HCT116 (cell line): ENCODE data around the gene IRF4. TPM values are rescaled to one million over a fixed set of nuclear protein-coding genes. Genes with fewer than 3 reads are reported as not detected.

ENCODE experiments used
- ATAC-seq: fragments of 200-7000 bp; cut with Tn5 transposase; 2 replicates; pipeline ENCODE4 v1.9.1; 2020; ENCODE audit warnings: mild to moderate bottlenecking, moderate library complexity
- BruUV-seq: library from RNA; stranded (reverse); fragments of 400-500 nt; replicated peaks from 2 replicates; lab custom pipeline; 2021; lab: Mats Ljungman, UMichigan
- CTCF ChIA-PET: fragments of 300-600 bp; sonication (Branson Sonifier 250); formaldehyde crosslinking; loops from one replicate; lab custom pipeline; 2021; ENCODE audit warnings: antibody characterized with exemption; lab: Charles Lee
- POLR2A ChIA-PET: fragments of 300-600, 350-600 bp; sonication (Branson Sonifier 250); formaldehyde crosslinking; loops from one replicate; lab custom pipeline; 2021; ENCODE audit warnings: antibody characterized with exemption; lab: Charles Lee
- RAD21 ChIA-PET, 2 experiments: fragments of 300-600 bp; sonication (Branson Sonifier 250); formaldehyde crosslinking; loops; one replicate each; lab custom pipeline; 2023; ENCODE audit warnings: low total read pairs in 2 of 2; ENCODE audit not compliant: uncharacterized antibody in 2 of 2, unreplicated experiment in 2 of 2, low non-redundant PET in 1 of 2; lab: Charles Lee
- DNase-seq: peaks from one replicate; pipeline ENCODE4 v3.0.0-alpha.2; 2010; ENCODE audit warnings: low read depth, low spot score
- H2AFZ ChIP-seq: fragments of 200-600 bp; shearing (Covaris generic), sonication (generic); 2 replicates; pipeline ENCODE4 v1.6.1; 2017; ENCODE audit warnings: low read depth, mixed run types, mixed read lengths, antibody characterized with exemption, low read length; ENCODE audit not compliant: poor library complexity, severe bottlenecking
- H3K27ac ChIP-seq: 2 replicates; pipeline ENCODE4 v1.5.1; 2012; ENCODE audit warnings: low read depth, low read length
- H3K27me3 ChIP-seq: fragments of 200-600 bp; sonication (generic); 2 replicates; pipeline ENCODE4 v1.6.1; 2016; ENCODE audit warnings: mixed run types, low read length, mixed read lengths; ENCODE audit not compliant: insufficient read depth
- H3K36me3 ChIP-seq, 2 experiments: fragments of 200-500 bp in 1 of 2; fragments of 200-600 bp in 1 of 2; sonication (Bioruptor generic) in 1 of 2; sonication (generic) in 1 of 2; 2 replicates each; pipeline versions ENCODE4 v1.5.1 to v1.6.1; 2014 to 2016; ENCODE audit warnings: low read length in 2 of 2, inconsistent platforms in 1 of 2, mixed read lengths in 1 of 2, mixed run types in 1 of 2; ENCODE audit not compliant: insufficient read depth in 2 of 2, control insufficient read depth in 1 of 2
- H3K4me1 ChIP-seq, 2 experiments: fragments of 200-600 bp in 1 of 2; sonication (generic) in 1 of 2; 2 replicates each; pipeline versions ENCODE4 v1.5.1 to v1.6.1; 2012 to 2017; ENCODE audit warnings: low read length in 2 of 2, inconsistent platforms in 1 of 2, mild to moderate bottlenecking in 1 of 2, mixed read lengths in 1 of 2, mixed run types in 1 of 2, moderate library complexity in 1 of 2; ENCODE audit not compliant: insufficient read depth in 2 of 2, control insufficient read depth in 1 of 2
- H3K4me2 ChIP-seq: fragments of 200-600 bp; sonication (generic); 2 replicates; pipeline ENCODE4 v1.6.1; 2017; ENCODE audit warnings: mixed run types, low read length, mixed read lengths
- H3K4me3 ChIP-seq, 2 experiments: fragments of 200-600 bp in 1 of 2; sonication (generic) in 1 of 2; replicated peaks in 1 of 2; 2 replicates each; pipeline ENCODE4 v1.5.1; 2011 to 2016; ENCODE audit warnings: low read length in 2 of 2, control low read depth in 1 of 2, low read depth in 1 of 2, mild to moderate bottlenecking in 1 of 2, mixed read lengths in 1 of 2, mixed run types in 1 of 2
- H3K79me2 ChIP-seq: fragments of 200-600 bp; sonication (generic); 2 replicates; pipeline ENCODE4 v1.6.1; 2017; ENCODE audit warnings: mild to moderate bottlenecking, mixed run types, low read length, moderate library complexity, mixed read lengths; ENCODE audit not compliant: insufficient read depth
- H3K9ac ChIP-seq: fragments of 200-600 bp; sonication (generic); 2 replicates; pipeline ENCODE4 v1.6.1; 2016; ENCODE audit warnings: low read length, mixed read lengths
- H3K9me2 ChIP-seq: fragments of 200-600 bp; sonication (generic), shearing (Covaris generic); 2 replicates; pipeline ENCODE4 v1.6.1; 2017; ENCODE audit warnings: mixed run types, mild to moderate bottlenecking, moderate library complexity; ENCODE audit not compliant: insufficient read depth
- H3K9me3 ChIP-seq, 2 experiments: fragments of 200-500 bp in 1 of 2; fragments of 200-600 bp in 1 of 2; sonication (Bioruptor generic) in 1 of 2; sonication (generic) in 1 of 2; 2 replicates each; pipeline ENCODE4 v1.6.1; 2014 to 2017; ENCODE audit warnings: low read length in 2 of 2, mixed read lengths in 2 of 2, inconsistent platforms in 1 of 2, low read depth in 1 of 2, mild to moderate bottlenecking in 1 of 2, mixed run types in 1 of 2, moderate library complexity in 1 of 2; ENCODE audit not compliant: control insufficient read depth in 1 of 2, insufficient read depth in 1 of 2
- H4K20me1 ChIP-seq: fragments of 200-600 bp; sonication (generic), shearing (Covaris generic); 2 replicates; pipeline ENCODE4 v1.6.1; 2017; ENCODE audit warnings: mixed run types, mild to moderate bottlenecking, moderate library complexity; ENCODE audit not compliant: insufficient read depth
- CBX3 ChIP-seq: IDR thresholded peaks from 2 replicates; pipeline ENCODE4 v1.6.1; 2012; ENCODE audit warnings: low read depth
- CEBPB ChIP-seq: IDR thresholded peaks from 2 replicates; pipeline ENCODE4 v1.6.1; 2012; ENCODE audit warnings: low read depth
- ELF1 ChIP-seq: IDR thresholded peaks from 2 replicates; pipeline ENCODE4 v1.6.1; 2012; ENCODE audit warnings: low read depth, borderline replicate concordance
- EZH2 ChIP-seq: fragments of 200-600 bp; sonication (generic); IDR thresholded peaks from 2 replicates; pipeline ENCODE4 v1.6.1; 2017; ENCODE audit warnings: antibody characterized with exemption, mixed run types
- EZH2phosphoT487 ChIP-seq: fragments of 200-600 bp; IDR thresholded peaks from 2 replicates; pipeline ENCODE4 v1.6.1; 2018; ENCODE audit warnings: antibody characterized with exemption, borderline replicate concordance
- FOSL1 ChIP-seq: IDR thresholded peaks from 2 replicates; pipeline ENCODE4 v1.6.1; 2012; ENCODE audit warnings: low read depth
- POLR2A ChIP-seq: IDR thresholded peaks from 2 replicates; pipeline ENCODE4 v1.7.0; 2011; ENCODE audit warnings: borderline replicate concordance; ENCODE audit not compliant: insufficient read depth, insufficient read length; ENCODE audit errors: extremely low read depth
- POLR2AphosphoS5 ChIP-seq: IDR thresholded peaks from 2 replicates; pipeline ENCODE4 v1.6.1; 2011; ENCODE audit warnings: mild to moderate bottlenecking, low read depth, low read length, moderate library complexity
- SP1 ChIP-seq: IDR thresholded peaks from 2 replicates; pipeline ENCODE4 v1.6.1; 2012; ENCODE audit warnings: low read depth
- SRF ChIP-seq: IDR thresholded peaks from 2 replicates; pipeline ENCODE4 v1.6.1; 2012; ENCODE audit warnings: low read depth
- ZFX ChIP-seq: fragments of 450-650 bp; IDR thresholded peaks from 2 replicates; pipeline ENCODE4 v1.6.1; 2017
- ZNF274 ChIP-seq: fragments of 200-500 bp; sonication (Bioruptor generic); IDR thresholded peaks from 2 replicates; pipeline ENCODE4 v1.6.1; 2014; ENCODE audit warnings: mild to moderate bottlenecking, low read depth, low read length, inconsistent platforms
- intact Hi-C: fragments of 100-400 bp; cut with micrococcal nuclease; formaldehyde crosslinking; loops from 2 replicates; pipeline ENCODE4 v1.10.0; 2022
- total RNA-seq: library from RNA; stranded (reverse); gene quantifications from one replicate; pipeline ENCODE4 v1.2.1, GENCODE V29; 2021; ENCODE audit not compliant: unreplicated experiment
- TF ChIP-seq, protein P1 (sequence below): IDR thresholded peaks from 2 replicates; pipeline ENCODE4 v1.6.1; 2012
- TF ChIP-seq, protein P2 (sequence below): IDR thresholded peaks from 2 replicates; pipeline ENCODE4 v1.6.1; 2011; ENCODE audit warnings: mild to moderate bottlenecking, low read length, moderate library complexity; ENCODE audit not compliant: insufficient replicate concordance; ENCODE audit errors: extremely low read depth
- TF ChIP-seq, protein P3 (sequence below), 3 experiments: fragments of 200-600 bp in 1 of 3; sonication (generic) in 1 of 3; IDR thresholded peaks in 2 of 3; conservative IDR thresholded peaks in 1 of 3; 2 replicates each; pipeline ENCODE4 v1.5.1; 2012 to 2017; ENCODE audit warnings: low read depth in 2 of 3, low read length in 2 of 3, antibody characterized with exemption in 1 of 3, borderline replicate concordance in 1 of 3, control low read depth in 1 of 3, mild to moderate bottlenecking in 1 of 3, mixed read lengths in 1 of 3, mixed run types in 1 of 3, moderate library complexity in 1 of 3; ENCODE audit not compliant: insufficient read depth in 1 of 3

The IRF4 gene
- total RNA-seq, 1 experiment from 2014 or later = 1.2 TPM

DNA sequence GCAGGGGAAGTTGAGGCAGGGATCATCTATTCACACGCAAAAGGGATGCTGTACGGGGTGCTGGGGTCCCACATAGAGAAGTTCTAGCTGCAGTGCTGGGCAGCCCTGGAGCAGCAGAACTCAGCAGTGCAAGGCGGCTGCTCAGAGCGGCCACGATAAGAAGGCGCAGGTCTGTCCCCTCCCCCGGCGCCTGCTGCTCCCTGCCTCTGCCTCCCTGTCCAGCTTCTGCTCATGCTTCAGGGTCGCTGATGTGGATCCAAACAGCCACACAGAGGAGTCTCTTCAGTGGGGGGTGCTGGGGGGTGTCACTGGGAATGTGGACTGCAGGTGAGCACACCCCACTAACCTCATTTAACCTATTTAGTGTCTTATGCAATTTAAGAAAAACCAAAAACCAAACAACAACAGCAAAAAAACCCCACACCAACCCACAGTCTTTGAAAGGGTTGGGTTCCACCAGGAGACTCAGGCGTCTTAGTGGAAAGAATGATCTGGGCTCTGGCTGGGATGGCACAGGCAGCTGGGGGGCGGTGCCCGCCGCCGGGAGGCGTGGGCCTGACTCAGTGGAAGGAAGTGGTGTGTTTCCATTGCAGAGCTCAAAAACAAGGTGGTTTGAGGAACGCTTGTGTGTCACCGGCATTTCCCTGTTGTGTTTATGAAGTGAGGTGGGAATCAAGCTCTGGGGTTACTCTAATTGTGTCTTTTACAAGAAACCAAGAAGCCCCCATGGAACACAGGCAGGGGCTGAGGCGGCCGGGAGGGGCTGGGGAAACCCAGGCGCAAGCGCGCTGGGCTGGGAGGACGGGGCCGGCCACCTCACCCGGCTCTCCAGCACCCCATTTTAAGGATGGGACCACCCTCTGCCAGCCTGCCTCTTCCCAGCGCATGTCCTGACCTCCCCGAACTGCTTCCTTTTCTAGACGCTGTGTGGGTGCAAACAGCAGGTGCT, 55.1 kb downstream of the IRF4 start:
- no peak overlapping the region for H3K27ac ChIP-seq
- ChIA-PET CTCF (no interaction called here), RAD21 (no interaction called here), POLR2A (no interaction called here)
- no peaks in the 10 kb centered on the region for H3K79me2 ChIP-seq
- no peaks in the 10 kb centered on the region for H3K27me3 ChIP-seq
- no peaks in the 10 kb centered on the region for H4K20me1 ChIP-seq
- H3K4me1 ChIP-seq = peaks cover 0 to 7% of the 10 kb centered on the region in 2 experiments; a peak in 1 of 4 replicates
- no TSS peak for BruUV-seq
- no peaks in the 10 kb centered on the region for H3K36me3 ChIP-seq
- H3K4me3 ChIP-seq = no peak overlapping the region
- no peaks in the 10 kb centered on the region for H3K9me2 ChIP-seq
- H3K9ac ChIP-seq = no peak overlapping the region
- TF ChIP-seq EZH2phosphoT487 = no peak
- TF ChIP-seq, protein P1, sequence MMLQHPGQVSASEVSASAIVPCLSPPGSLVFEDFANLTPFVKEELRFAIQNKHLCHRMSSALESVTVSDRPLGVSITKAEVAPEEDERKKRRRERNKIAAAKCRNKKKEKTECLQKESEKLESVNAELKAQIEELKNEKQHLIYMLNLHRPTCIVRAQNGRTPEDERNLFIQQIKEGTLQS = no peak
- TF ChIP-seq, protein P2, sequence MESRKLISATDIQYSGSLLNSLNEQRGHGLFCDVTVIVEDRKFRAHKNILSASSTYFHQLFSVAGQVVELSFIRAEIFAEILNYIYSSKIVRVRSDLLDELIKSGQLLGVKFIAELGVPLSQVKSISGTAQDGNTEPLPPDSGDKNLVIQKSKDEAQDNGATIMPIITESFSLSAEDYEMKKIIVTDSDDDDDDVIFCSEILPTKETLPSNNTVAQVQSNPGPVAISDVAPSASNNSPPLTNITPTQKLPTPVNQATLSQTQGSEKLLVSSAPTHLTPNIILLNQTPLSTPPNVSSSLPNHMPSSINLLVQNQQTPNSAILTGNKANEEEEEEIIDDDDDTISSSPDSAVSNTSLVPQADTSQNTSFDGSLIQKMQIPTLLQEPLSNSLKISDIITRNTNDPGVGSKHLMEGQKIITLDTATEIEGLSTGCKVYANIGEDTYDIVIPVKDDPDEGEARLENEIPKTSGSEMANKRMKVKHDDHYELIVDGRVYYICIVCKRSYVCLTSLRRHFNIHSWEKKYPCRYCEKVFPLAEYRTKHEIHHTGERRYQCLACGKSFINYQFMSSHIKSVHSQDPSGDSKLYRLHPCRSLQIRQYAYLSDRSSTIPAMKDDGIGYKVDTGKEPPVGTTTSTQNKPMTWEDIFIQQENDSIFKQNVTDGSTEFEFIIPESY = no peak
- no peak for TF ChIP-seq CBX3
- TF ChIP-seq SP1 = no peak
- no peak for TF ChIP-seq POLR2AphosphoS5
- TF ChIP-seq FOSL1 = no peak
- TF ChIP-seq POLR2A = no peak
- TF ChIP-seq ELF1 = no peak
- no peak for TF ChIP-seq CEBPB
- no peak for TF ChIP-seq SRF
- TF ChIP-seq, protein P3, sequence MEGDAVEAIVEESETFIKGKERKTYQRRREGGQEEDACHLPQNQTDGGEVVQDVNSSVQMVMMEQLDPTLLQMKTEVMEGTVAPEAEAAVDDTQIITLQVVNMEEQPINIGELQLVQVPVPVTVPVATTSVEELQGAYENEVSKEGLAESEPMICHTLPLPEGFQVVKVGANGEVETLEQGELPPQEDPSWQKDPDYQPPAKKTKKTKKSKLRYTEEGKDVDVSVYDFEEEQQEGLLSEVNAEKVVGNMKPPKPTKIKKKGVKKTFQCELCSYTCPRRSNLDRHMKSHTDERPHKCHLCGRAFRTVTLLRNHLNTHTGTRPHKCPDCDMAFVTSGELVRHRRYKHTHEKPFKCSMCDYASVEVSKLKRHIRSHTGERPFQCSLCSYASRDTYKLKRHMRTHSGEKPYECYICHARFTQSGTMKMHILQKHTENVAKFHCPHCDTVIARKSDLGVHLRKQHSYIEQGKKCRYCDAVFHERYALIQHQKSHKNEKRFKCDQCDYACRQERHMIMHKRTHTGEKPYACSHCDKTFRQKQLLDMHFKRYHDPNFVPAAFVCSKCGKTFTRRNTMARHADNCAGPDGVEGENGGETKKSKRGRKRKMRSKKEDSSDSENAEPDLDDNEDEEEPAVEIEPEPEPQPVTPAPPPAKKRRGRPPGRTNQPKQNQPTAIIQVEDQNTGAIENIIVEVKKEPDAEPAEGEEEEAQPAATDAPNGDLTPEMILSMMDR (IDR thresholded peaks at IDR 0.05 in 2 of 3, conservative IDR thresholded peaks at IDR 0.05 in 1 of 3; ENCODE audit: borderline replicate concordance in 1 of 3, insufficient read depth in 1 of 3, low read depth in 2 of 3, low read length in 2 of 3) = no peak
- TF ChIP-seq ZNF274 = no peak
- no peak for TF ChIP-seq ZFX
- no peak for TF ChIP-seq EZH2
- intact Hi-C loops = no loop called here
- H3K4me2 ChIP-seq = no peak overlapping the region
- DNase-seq (no peak), ATAC-seq (no peak)
- no peak overlapping the region for H2AFZ ChIP-seq
- no peaks in the 10 kb centered on the region for H3K9me3 ChIP-seq
